Astrocyte (in vitro differentiated cells and primary cell): Measurements from ENCODE around the gene SLIT3. TPM values are rescaled to one million over a fixed set of nuclear protein-coding genes. Genes with fewer than 3 reads are reported as not detected.

ENCODE experiments used
- DNase-seq: peaks from one replicate; pipeline ENCODE4 v3.0.0-alpha.2; 2010; ENCODE audit warnings: low read depth
- FAIRE-seq: peaks from 2 replicates; lab custom pipeline; 2011; peaks lifted over from hg19 to GRCh38; lab: Jason Lieb, UNC
- H2AFZ ChIP-seq: 2 replicates; pipeline ENCODE4 v1.6.0; 2012; ENCODE audit warnings: low read depth, low read length, inconsistent platforms
- H3K27ac ChIP-seq: 2 replicates; pipeline ENCODE4 v1.5.1; 2011; ENCODE audit warnings: low read depth, low read length, inconsistent platforms
- H3K27me3 ChIP-seq: 2 replicates; pipeline ENCODE4 v1.6.0; 2011; ENCODE audit warnings: low read length, inconsistent platforms; ENCODE audit not compliant: insufficient read depth
- H3K36me3 ChIP-seq: 2 replicates; pipeline ENCODE4 v1.5.1; 2011; ENCODE audit warnings: low read length, inconsistent platforms; ENCODE audit not compliant: insufficient read depth
- H3K4me1 ChIP-seq: 2 replicates; pipeline ENCODE4 v1.5.1; 2011; ENCODE audit warnings: low read length, inconsistent platforms; ENCODE audit not compliant: insufficient read depth
- H3K4me2 ChIP-seq: 2 replicates; pipeline ENCODE4 v1.6.0; 2012; ENCODE audit warnings: low read length, inconsistent platforms
- H3K4me3 ChIP-seq: 2 replicates; pipeline ENCODE4 v1.5.1; 2011; ENCODE audit warnings: low read depth, mild to moderate bottlenecking, low read length, inconsistent platforms; ENCODE audit not compliant: insufficient read depth
- H3K79me2 ChIP-seq: 2 replicates; pipeline ENCODE4 v1.6.0; 2012; ENCODE audit warnings: mild to moderate bottlenecking, low read length, inconsistent platforms; ENCODE audit not compliant: insufficient read depth
- H3K9ac ChIP-seq: 2 replicates; pipeline ENCODE4 v1.6.0; 2012; ENCODE audit warnings: mild to moderate bottlenecking, low read length, inconsistent platforms
- H3K9me3 ChIP-seq: 2 replicates; pipeline ENCODE4 v1.5.1; 2012; ENCODE audit warnings: low read depth, mild to moderate bottlenecking, low read length, inconsistent platforms; ENCODE audit not compliant: insufficient read depth
- H4K20me1 ChIP-seq: 2 replicates; pipeline ENCODE4 v1.6.0; 2012; ENCODE audit warnings: low read length, inconsistent platforms; ENCODE audit not compliant: insufficient read depth
- H3K27ac Mint-ChIP-seq: one replicate; pipeline ENCODE4 v1.8.0; 2021; ENCODE audit warnings: mild to moderate bottlenecking, mixed read lengths; ENCODE audit not compliant: unreplicated experiment
- H3K27me3 Mint-ChIP-seq: one replicate; pipeline ENCODE4 v1.8.0; 2021; ENCODE audit warnings: low read depth, mixed read lengths; ENCODE audit not compliant: unreplicated experiment
- H3K36me3 Mint-ChIP-seq: one replicate; pipeline ENCODE4 v1.8.0; 2021; ENCODE audit warnings: low read depth, mixed read lengths; ENCODE audit not compliant: unreplicated experiment
- H3K4me1 Mint-ChIP-seq: one replicate; pipeline ENCODE4 v1.8.0; 2021; ENCODE audit warnings: low read depth, mixed read lengths; ENCODE audit not compliant: unreplicated experiment
- H3K4me3 Mint-ChIP-seq: one replicate; pipeline ENCODE4 v1.8.0; 2021; ENCODE audit warnings: mild to moderate bottlenecking, moderate library complexity, mixed read lengths; ENCODE audit not compliant: unreplicated experiment
- H3K9me3 Mint-ChIP-seq: one replicate; pipeline ENCODE4 v1.8.0; 2021; ENCODE audit warnings: mild to moderate bottlenecking, mixed read lengths; ENCODE audit not compliant: unreplicated experiment
- CTCF ChIP-seq: IDR thresholded peaks from 2 replicates; pipeline ENCODE4 v1.5.1; 2011; ENCODE audit warnings: low read depth, mild to moderate bottlenecking, inconsistent platforms, low read length, moderate library complexity; ENCODE audit not compliant: insufficient read depth
- EZH2 ChIP-seq: IDR thresholded peaks from 2 replicates; pipeline ENCODE4 v1.6.1; 2012; ENCODE audit warnings: mild to moderate bottlenecking, low read length, inconsistent platforms; ENCODE audit not compliant: insufficient read depth
- total RNA-seq: library from RNA; stranded (reverse); gene quantifications from 2 replicates; pipeline ENCODE4 v1.2.1, GENCODE V29; 2021

Gene SLIT3
- total RNA-seq, 1 donor from 2014 or later: 20.7 TPM

GRCh38 chr5:168978015-168978414 lies 322.9 kb downstream of the SLIT3 start:
- no peak overlapping the region for H3K4me3 ChIP-seq
- H3K4me1 Mint-ChIP-seq: peaks cover 21% of the 10 kb centered on the region
- H3K9me3 Mint-ChIP-seq: no peaks in the 10 kb centered on the region
- no peaks in the 10 kb centered on the region for H3K27me3 ChIP-seq
- TF ChIP-seq CTCF: no peak
- TF ChIP-seq EZH2: no peak
- H3K9ac ChIP-seq: no peak overlapping the region
- no peak overlapping the region for H3K4me2 ChIP-seq
- no peaks in the 10 kb centered on the region for H3K9me3 ChIP-seq
- no peak overlapping the region for H3K4me3 Mint-ChIP-seq
- no peak overlapping the region for H2AFZ ChIP-seq
- no peaks in the 10 kb centered on the region for H3K36me3 ChIP-seq
- FAIRE-seq: no peak
- H3K27me3 Mint-ChIP-seq: peaks cover 2% of the 10 kb centered on the region
- DNase-seq: peak; percentile 88
- no peaks in the 10 kb centered on the region for H4K20me1 ChIP-seq
- H3K4me1 ChIP-seq: peaks cover 4% of the 10 kb centered on the region
- no peak overlapping the region for H3K27ac ChIP-seq
- peak overlapping the region; percentile 63 for H3K27ac Mint-ChIP-seq
- no peaks in the 10 kb centered on the region for H3K79me2 ChIP-seq
- peaks cover 2% of the 10 kb centered on the region for H3K36me3 Mint-ChIP-seq

GRCh38 chr5:168976311-168976970 lies 324.5 kb downstream of the SLIT3 start:
- Mint-ChIP-seq H3K4me1 (peaks cover 21% of the 10 kb centered on the region), H3K4me3 (no peak overlapping the region), H3K27ac (no peak overlapping the region), H3K9me3 (no peaks in the 10 kb centered on the region), H3K36me3 (peaks cover 4% of the 10 kb centered on the region), H3K27me3 (peaks cover 5% of the 10 kb centered on the region)
- DNase-seq (peak; percentile 89), FAIRE-seq (no peak)
- Histone ChIP-seq H3K27me3 (no peaks in the 10 kb centered on the region), H4K20me1 (no peaks in the 10 kb centered on the region), H3K4me1 (peaks cover 4% of the 10 kb centered on the region), H3K27ac (no peak overlapping the region), H3K9me3 (no peaks in the 10 kb centered on the region), H3K79me2 (no peaks in the 10 kb centered on the region), H2AFZ (no peak overlapping the region), H3K4me2 (peak overlapping the region; percentile 8), H3K9ac (no peak overlapping the region), H3K36me3 (no peaks in the 10 kb centered on the region), H3K4me3 (no peak overlapping the region)
- TF ChIP-seq EZH2 (no peak), CTCF (no peak)

DNA sequence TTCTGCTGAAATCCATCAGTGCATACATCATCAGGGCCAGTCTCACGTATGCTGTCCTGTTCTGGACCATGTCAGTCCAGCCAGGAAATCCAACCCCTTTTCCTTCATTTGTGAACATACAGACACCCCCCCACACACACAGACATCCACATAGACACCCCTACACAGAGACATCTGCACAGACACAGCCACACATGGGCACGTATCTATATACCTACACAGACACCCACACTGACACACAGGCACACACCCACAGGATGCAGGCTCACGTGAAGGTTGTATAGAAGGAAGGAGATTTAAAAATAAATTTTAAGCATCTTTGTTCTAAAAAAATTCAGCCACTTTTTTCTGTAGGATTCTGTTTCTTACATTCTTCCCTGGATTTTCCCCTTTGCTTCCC lies 325.6 kb downstream of the SLIT3 start:
- Histone ChIP-seq H3K4me3 (no peak overlapping the region), H3K4me1 (peaks cover 4% of the 10 kb centered on the region), H3K36me3 (no peaks in the 10 kb centered on the region), H3K4me2 (no peak overlapping the region), H4K20me1 (no peaks in the 10 kb centered on the region), H2AFZ (no peak overlapping the region), H3K27ac (no peak overlapping the region), H3K9me3 (no peaks in the 10 kb centered on the region), H3K27me3 (no peaks in the 10 kb centered on the region), H3K9ac (no peak overlapping the region), H3K79me2 (no peaks in the 10 kb centered on the region)
- DNase-seq (no peak), FAIRE-seq (no peak)
- peaks cover 6% of the 10 kb centered on the region for H3K27me3 Mint-ChIP-seq
- peaks cover 6% of the 10 kb centered on the region for H3K36me3 Mint-ChIP-seq
- no peak overlapping the region for H3K27ac Mint-ChIP-seq
- H3K4me1 Mint-ChIP-seq: peaks cover 21% of the 10 kb centered on the region
- TF ChIP-seq EZH2 (no peak), CTCF (no peak)
- H3K4me3 Mint-ChIP-seq: peak overlapping the region; percentile 42
- H3K9me3 Mint-ChIP-seq: no peaks in the 10 kb centered on the region
